Activated CD4-positive, alpha-beta T cell treated with anti-CD3 and anti-CD28 coated beads, Interleukin-2, Interleukin-4, amounts not matched to agents 100 ng/mL and 50 ng/mL, durations not matched to agents 16 hours and 8 hours (primary cell): ENCODE data around the gene KLHL34.

Experiments
- DNase-seq: peaks from one replicate; pipeline ENCODE4 v3.0.0-alpha.2; 2020; ENCODE audit warnings: low spot score

Gene KLHL34

GRCh38 chrX:21656587-21657317 is 1.4 kb downstream of the KLHL34 start:
- no peak for DNase-seq

GRCh38 chrX:21655901-21656586 is 2.1 kb downstream of the KLHL34 start:
- DNase-seq: no peak

GRCh38 chrX:21645886-21646285 is 12.2 kb downstream of the KLHL34 start:
- DNase-seq: no peak

- DNase-seq: no peak
Measured at GRCh38 chrX:21645431-21645830, 12.7 kb downstream of the KLHL34 start.

GRCh38 chrX:21639775-21640174 is 18.4 kb downstream of the KLHL34 start:
- no peak for DNase-seq

- no peak for DNase-seq
Measured at GRCh38 chrX:21638311-21638710, 19.8 kb downstream of the KLHL34 start.

GRCh38 chrX:21632027-21632426 is 26.1 kb downstream of the KLHL34 start:
- no peak for DNase-seq

- no peak for DNase-seq
Measured at GRCh38 chrX:21623778-21624501, 34.2 kb downstream of the KLHL34 start.

GRCh38 chrX:21620234-21620633 is 37.9 kb downstream of the KLHL34 start:
- no peak for DNase-seq

- no peak for DNase-seq
Measured at GRCh38 chrX:21616386-21616785, 41.7 kb downstream of the KLHL34 start.

GRCh38 chrX:21612154-21612553 is 46.0 kb downstream of the KLHL34 start:
- DNase-seq: no peak

GRCh38 chrX:21610168-21610567 is 48.0 kb downstream of the KLHL34 start:
- DNase-seq: no peak

GRCh38 chrX:21606002-21606401 is 52.1 kb downstream of the KLHL34 start:
- no peak for DNase-seq
